ENCODE data around the gene SPIRE1.

DNA sequence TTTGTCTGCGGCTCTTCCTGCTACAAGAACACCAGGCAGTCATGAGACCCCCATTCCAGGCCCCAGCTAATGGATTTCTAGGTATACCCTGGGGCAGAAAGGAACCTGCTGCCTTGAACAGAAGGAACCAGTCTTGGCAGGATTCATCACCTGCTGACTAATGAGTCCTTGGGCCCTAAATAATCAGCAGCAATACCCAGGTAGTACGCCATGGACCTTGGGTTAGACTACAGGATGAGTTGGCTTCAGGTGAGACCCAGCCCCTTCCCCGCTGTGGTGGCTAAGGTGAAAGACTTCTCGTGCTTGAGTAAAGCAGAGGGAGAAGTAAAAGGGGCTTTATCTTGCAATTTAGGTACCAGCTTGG lies 105.0 kb downstream of the SPIRE1 start:
- TF ChIP-seq EZH2phosphoT487 (IDR thresholded peaks at IDR 0.05; ENCODE audit: insufficient read depth, low read depth) (no peak), EZH2 (IDR thresholded peaks at IDR 0.05; ENCODE audit: insufficient read depth, poor library complexity, severe bottlenecking) (no peak)

Data from GM23248 (cell line).